GM10266 (cell line): ENCODE results near the gene FST.

Experiments used
- DNase-seq: peaks from one replicate; pipeline ENCODE4 v3.0.0; 2012; ENCODE audit errors: extremely low spot score
- CTCF ChIP-seq: IDR thresholded peaks from 2 replicates; pipeline ENCODE4 v1.5.1; 2012; ENCODE audit warnings: mild to moderate bottlenecking, low read depth; ENCODE audit not compliant: control insufficient read depth, insufficient read depth; ENCODE audit errors: missing control alignments

FST gene

DNA sequence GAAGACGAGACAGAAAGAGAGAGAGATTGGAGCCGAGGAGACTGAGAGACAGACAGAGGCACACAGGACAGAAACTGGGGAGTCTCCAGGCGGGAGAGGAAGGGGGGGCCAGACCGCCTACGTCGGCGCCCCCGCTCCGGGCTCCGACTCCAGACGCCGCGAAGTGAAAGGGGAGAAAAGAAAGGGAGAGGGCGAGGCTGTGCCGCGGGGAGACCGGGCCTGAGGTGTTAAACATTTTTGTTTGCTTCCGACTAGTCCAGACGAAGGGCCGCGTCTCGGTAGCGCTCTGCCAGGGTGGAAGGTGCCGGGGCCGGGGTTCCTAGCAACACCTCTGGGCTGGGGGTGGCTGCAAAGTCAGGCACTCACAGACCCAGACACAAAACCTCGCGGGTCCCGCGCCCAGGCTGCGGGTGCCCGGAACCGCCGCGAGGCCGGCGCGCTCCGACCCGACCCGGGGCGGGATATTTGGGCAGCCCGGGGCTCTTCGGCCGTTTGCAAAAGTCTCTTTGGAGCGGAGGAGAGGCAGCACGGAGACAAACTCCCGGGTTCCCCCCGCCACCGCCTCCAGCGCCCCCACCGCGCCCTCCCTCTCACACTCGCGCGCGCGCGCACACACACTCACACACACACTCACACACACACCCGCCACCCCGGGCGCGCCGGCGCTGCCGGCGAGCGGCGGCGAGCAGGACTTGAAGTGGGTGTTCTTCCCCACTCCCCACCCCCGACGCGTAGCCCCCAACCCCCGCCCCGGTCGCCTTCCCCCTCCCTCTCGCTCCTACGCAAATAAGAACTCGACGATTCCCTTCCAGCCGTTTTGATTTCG is 626 bp upstream of the FST start:
- peak; percentile 47 for DNase-seq
- TF ChIP-seq CTCF, result no peak

DNA sequence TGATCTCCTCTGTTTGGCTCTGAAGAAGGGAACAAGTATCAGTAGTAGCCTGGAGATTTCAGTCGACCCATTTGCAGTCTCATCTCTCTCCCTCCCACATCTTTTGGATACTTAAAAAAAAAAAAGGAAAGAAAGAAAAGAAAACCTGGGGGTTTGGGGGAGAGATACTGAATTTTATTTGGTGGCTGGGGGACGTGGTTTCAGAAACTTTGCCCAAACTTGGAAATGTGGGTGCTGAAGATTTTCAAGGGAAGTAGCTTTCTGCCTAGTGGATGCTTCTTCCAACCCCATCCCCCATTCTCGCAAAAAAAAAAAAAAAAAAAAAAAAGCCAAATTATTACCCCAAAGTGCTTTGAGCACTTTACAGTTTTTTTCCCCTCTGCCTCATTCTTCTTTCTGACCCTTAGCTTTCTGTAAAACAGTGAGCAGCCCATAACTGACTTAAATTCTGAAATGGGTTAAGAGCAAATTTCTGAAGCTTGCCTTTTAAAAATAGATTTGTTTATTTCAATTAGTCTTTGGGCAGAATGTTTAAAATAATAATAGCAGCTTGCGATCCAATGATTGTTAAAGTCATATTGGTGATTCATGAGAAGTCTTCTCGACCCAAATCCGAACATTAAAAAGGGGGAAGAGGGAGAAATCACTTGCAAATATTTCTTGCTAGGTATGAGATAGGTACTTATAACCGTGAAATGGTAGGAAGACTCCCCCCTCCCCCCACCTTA is 894 bp downstream of the FST start:
- TF ChIP-seq CTCF, result no peak
- DNase-seq, result no peak

- peak; percentile 70 for DNase-seq
- peak; percentile 6 for TF ChIP-seq CTCF
These were observed 1.7 kb downstream of the FST start for GRCh38 chr5:53481887-53482716.

GRCh38 chr5:53482717-53483638 is 2.5 kb downstream of the FST start:
- peak; percentile 25 for TF ChIP-seq CTCF
- peak; percentile 48 for DNase-seq

DNA sequence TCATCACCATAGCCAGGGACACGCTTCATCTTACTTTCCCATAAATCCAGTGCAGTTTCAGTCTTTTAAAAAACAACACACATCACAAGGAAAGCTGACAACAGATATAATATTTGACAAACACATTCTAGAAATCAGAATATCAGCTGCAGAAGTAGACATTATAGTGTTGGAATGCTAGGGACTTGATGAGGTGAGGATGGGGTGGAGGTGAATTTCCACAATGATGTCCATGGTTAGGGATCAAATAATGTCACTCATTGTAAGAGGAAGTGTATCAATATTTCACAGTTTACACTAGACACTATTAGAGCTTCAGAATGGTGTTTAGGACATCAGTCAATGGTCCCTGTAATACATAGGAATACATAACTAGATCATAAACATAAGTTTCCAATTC is 7.0 kb downstream of the FST start:
- no peak for DNase-seq
- TF ChIP-seq CTCF, result no peak

DNA sequence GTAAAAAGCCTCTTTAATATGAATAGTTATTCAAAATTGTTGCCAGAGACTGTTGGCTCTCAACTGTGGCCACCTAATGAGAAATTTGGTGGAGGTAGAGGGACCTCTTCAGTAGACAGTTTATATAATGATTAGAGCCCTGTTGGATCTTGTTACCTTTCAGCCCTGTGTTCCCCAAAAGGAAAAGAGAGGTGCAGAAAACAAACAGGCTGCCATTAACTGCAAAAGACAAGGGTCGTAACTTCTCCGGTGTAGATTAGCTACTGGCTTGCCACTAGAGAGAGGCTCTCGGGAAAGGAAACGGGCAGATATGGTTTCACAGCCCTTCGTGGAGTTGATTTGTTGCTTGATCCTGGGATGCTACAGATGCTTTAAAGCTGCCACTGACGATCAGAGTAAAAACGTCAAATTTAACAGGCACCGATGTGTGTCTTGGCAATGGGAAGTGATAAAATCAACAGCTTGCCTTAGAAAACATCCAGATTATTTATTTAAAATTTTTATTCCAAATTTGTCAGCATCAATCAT is 7.8 kb downstream of the FST start:
- no peak for DNase-seq
- TF ChIP-seq CTCF, result no peak
